K562 (cell line): ENCODE measurements around the gene PTPRE. TPM values are rescaled to one million over a fixed set of nuclear protein-coding genes. Genes with fewer than 3 reads are reported as not detected.

ENCODE experiments used
- DMBX1 ChIP-seq: fragments of 250-450 bp; sonication (Bioruptor Pico); IDR thresholded peaks from 2 replicates; pipeline ENCODE4 v1.8.0; 2022; ENCODE audit warnings: inconsistent platforms, mild to moderate bottlenecking, moderate library complexity, borderline replicate concordance
- HNRNPLL ChIP-seq: fragments of 200-400 bp; formaldehyde crosslinking; IDR thresholded peaks from 2 replicates; pipeline ENCODE4 v1.6.1; 2017; ENCODE audit warnings: low read length, low read depth, mild to moderate bottlenecking; ENCODE audit not compliant: poor library complexity, severe bottlenecking
- L3MBTL2 ChIP-seq: fragments of 450-650 bp; IDR thresholded peaks from 2 replicates; pipeline ENCODE4 v1.6.1; 2016; ENCODE audit warnings: mild to moderate bottlenecking, moderate library complexity
- MEIS2 ChIP-seq: fragments of 450-650 bp; IDR thresholded peaks from 2 replicates; pipeline ENCODE4 v1.6.1; 2014; ENCODE audit warnings: mild to moderate bottlenecking; ENCODE audit not compliant: partially characterized antibody
- PRPF4 ChIP-seq: fragments of 200-400 bp; formaldehyde crosslinking; IDR thresholded peaks from one replicate; pipeline ENCODE4 v1.6.1; 2017; ENCODE audit warnings: low read length, low read depth, mild to moderate bottlenecking; ENCODE audit not compliant: insufficient read depth, poor library complexity, severe bottlenecking
- RBM25 ChIP-seq: fragments of 200-400 bp; formaldehyde crosslinking; IDR thresholded peaks from 2 replicates; pipeline ENCODE4 v1.6.1; 2018; ENCODE audit warnings: low read length, low read depth, moderate library complexity; ENCODE audit not compliant: severe bottlenecking
- RHOXF2B ChIP-seq: fragments of 250-450 bp; sonication (Bioruptor Pico); conservative IDR thresholded peaks from 2 replicates; pipeline ENCODE4 v1.5.1; 2021
- SMC3 ChIP-seq: conservative IDR thresholded peaks from 2 replicates; pipeline ENCODE4 v1.6.1; 2011; ENCODE audit warnings: low read depth, low read length, improper control_type of control experiment; ENCODE audit not compliant: insufficient read depth
- SOX6 ChIP-seq: fragments of 450-650 bp; IDR thresholded peaks from 2 replicates; pipeline ENCODE4 v1.6.1; 2014; ENCODE audit warnings: mild to moderate bottlenecking
- STAG1 ChIP-seq: sonication (generic); formaldehyde crosslinking; IDR thresholded peaks from 2 replicates; pipeline ENCODE4 v1.5.0; 2020; ENCODE audit warnings: missing genetic modification reagents, borderline replicate concordance
- ZNF143 ChIP-seq: sonication (generic); formaldehyde crosslinking; IDR thresholded peaks from 2 replicates; pipeline ENCODE4 v1.9.0; 2022; ENCODE audit warnings: mild to moderate bottlenecking, missing genetic modification reagents
- polyA plus RNA-seq, 8 experiments: library from polyadenylated mRNA; depleted of rRNA in 4 of 8; stranded (reverse) in 5 of 8; unstranded in 3 of 8; fragments of >200 nt; fragmentation: Nextera tagmentation in 2 of 8; fragmentation: Illumina TruSeq in 1 of 8; extraction: Ambion mirVana in 2 of 8; extraction: Trizol in 1 of 8; gene quantifications; 2 replicates each; pipeline versions ENCODE4 v1.2.1 to v1.2.3, GENCODE V29; 2011 to 2014; ENCODE audit warnings: inconsistent platforms in 1 of 8, missing spikeins in 1 of 8
- total RNA-seq, 7 experiments: library from RNA; depleted of rRNA in 6 of 7; stranded (reverse); fragments of >200 nt in 6 of 7; fragmentation: Illumina TruSeq in 2 of 7; extraction: Trizol in 2 of 7; gene quantifications; 2 replicates each; pipeline versions ENCODE4 v1.2.1 to v1.2.3, GENCODE V29; 2011 to 2021; ENCODE audit warnings: low replicate concordance in 1 of 7
- TF ChIP-seq, protein P1 (sequence below), 3 experiments: IDR thresholded peaks in 2 of 3; conservative IDR thresholded peaks in 1 of 3; 2 replicates each; pipeline ENCODE4 v1.5.1; 2011 to 2012; ENCODE audit warnings: low read length in 3 of 3, mild to moderate bottlenecking in 3 of 3, control low read depth in 2 of 3, improper control_type of control experiment in 1 of 3, inconsistent platforms in 1 of 3, low read depth in 1 of 3, mixed read lengths in 1 of 3, moderate library complexity in 1 of 3; ENCODE audit not compliant: insufficient read depth in 2 of 3
- TF ChIP-seq, protein P2 (sequence below): fragments of 200-800 bp; sonication (Bioruptor generic); IDR thresholded peaks from 2 replicates; pipeline ENCODE4 v1.6.1; 2017; ENCODE audit warnings: missing genetic modification characterization, missing compliant biosample characterization

Gene PTPRE
- total and polyA plus RNA-seq, 9 of the 15 experiments (the other 6 are each of a cell fraction or from before 2014, with no cell fraction given) = 0.01 to 0.13 (median 0.04) TPM; not detected in 4

DNA sequence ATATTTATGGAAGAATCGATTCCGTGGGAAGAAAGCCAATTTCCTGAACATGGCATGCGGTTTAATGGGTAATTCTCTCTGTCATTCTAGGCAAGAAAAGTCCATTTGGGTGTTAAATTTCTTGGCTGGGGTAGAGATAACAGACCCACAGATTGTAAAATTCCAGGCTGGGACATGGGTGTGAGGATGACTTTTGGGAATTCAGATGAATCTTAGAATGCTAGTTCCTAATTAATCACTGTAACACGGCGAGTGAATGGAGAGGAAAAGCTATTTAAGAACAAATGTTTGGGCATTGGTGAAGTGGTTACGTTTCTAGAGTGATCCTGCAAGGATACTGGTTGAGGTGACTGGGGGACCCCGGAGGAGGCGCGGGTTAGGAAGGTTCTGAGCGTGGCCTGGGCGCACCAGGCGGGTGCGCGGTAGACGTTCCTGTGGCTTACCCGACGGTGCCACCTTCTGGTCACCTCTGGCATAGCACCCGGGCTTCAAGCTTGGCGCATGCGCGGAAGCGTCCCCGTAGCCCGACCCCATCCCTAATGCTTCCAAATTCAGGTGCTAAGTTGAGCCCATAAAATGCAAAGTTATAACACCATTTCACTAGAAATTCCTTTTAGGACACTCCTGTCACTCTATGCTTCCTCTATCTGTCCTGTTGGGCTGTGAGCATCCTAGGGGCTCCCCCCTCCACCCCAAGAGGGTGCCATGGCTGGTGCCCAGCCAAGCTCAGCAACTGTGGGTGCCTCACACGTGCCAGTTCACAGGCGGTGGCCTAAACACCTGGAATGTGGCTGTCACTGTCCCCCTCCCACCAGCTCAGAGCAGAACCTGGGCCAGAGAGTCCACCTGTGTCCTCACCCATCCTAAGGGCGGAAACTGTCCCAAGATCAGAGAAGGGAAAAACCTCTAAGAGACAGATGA lies 104.4 kb downstream of the PTPRE start (continued):
- peak; percentile 45; the same call in 1 of the 2 replicates for TF ChIP-seq SMC3
- no peak for TF ChIP-seq PRPF4
- no peak for TF ChIP-seq L3MBTL2
- TF ChIP-seq, protein P1, sequence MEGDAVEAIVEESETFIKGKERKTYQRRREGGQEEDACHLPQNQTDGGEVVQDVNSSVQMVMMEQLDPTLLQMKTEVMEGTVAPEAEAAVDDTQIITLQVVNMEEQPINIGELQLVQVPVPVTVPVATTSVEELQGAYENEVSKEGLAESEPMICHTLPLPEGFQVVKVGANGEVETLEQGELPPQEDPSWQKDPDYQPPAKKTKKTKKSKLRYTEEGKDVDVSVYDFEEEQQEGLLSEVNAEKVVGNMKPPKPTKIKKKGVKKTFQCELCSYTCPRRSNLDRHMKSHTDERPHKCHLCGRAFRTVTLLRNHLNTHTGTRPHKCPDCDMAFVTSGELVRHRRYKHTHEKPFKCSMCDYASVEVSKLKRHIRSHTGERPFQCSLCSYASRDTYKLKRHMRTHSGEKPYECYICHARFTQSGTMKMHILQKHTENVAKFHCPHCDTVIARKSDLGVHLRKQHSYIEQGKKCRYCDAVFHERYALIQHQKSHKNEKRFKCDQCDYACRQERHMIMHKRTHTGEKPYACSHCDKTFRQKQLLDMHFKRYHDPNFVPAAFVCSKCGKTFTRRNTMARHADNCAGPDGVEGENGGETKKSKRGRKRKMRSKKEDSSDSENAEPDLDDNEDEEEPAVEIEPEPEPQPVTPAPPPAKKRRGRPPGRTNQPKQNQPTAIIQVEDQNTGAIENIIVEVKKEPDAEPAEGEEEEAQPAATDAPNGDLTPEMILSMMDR (IDR thresholded peaks at IDR 0.05 in 2 of 3, conservative IDR thresholded peaks at IDR 0.05 in 1 of 3; ENCODE audit: insufficient read depth in 2 of 3, low read depth in 1 of 3, low read length in 3 of 3) = peak; percentile 86 to 90 (median 87)
- TF ChIP-seq RHOXF2B = no peak
- TF ChIP-seq HNRNPLL = peak; percentile 28
- TF ChIP-seq MEIS2 = peak; percentile 18
- TF ChIP-seq ZNF143 (CRISPR knock-in tag) = no peak
- TF ChIP-seq STAG1 (CRISPR knock-in tag) = peak; percentile 13; the same call in 1 of the 2 replicates
- no peak for TF ChIP-seq SOX6
- no peak for TF ChIP-seq DMBX1 (CRISPR knock-in tag)
- TF ChIP-seq RBM25 = no peak
- TF ChIP-seq, protein P2, sequence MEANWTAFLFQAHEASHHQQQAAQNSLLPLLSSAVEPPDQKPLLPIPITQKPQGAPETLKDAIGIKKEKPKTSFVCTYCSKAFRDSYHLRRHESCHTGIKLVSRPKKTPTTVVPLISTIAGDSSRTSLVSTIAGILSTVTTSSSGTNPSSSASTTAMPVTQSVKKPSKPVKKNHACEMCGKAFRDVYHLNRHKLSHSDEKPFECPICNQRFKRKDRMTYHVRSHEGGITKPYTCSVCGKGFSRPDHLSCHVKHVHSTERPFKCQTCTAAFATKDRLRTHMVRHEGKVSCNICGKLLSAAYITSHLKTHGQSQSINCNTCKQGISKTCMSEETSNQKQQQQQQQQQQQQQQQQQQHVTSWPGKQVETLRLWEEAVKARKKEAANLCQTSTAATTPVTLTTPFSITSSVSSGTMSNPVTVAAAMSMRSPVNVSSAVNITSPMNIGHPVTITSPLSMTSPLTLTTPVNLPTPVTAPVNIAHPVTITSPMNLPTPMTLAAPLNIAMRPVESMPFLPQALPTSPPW (CRISPR knock-in tag) = no peak
